GM19438 (cell line): Measurements from ENCODE around the gene ITLN1.

Experiments
- ATAC-seq: cut with Tn5 transposase; IDR thresholded peaks from one replicate; pipeline ENCODE4 v1.9.1; 2021; ENCODE audit warnings: low read depth; ENCODE audit not compliant: unreplicated experiment

ITLN1 gene

DNA sequence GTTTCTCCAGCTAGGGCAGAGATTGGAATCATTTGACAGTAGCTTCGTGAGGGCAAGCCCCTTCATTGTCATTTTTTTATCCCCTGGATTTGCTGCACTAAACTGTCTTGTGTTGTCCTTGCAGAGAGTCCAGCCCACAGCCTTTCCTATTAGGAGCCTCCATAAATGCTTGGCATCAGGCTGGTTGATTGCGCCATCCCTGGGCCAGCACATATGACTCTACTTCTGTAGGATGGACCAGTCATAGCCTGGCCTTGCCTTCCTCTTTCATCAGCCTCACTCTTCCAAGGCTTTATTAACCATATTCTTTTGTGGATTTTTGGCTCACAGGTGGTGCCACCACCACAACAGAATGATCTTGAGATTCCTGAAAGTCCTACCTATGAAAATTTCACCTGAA is 57.6 kb downstream of the ITLN1 start:
- ATAC-seq, result no peak

DNA sequence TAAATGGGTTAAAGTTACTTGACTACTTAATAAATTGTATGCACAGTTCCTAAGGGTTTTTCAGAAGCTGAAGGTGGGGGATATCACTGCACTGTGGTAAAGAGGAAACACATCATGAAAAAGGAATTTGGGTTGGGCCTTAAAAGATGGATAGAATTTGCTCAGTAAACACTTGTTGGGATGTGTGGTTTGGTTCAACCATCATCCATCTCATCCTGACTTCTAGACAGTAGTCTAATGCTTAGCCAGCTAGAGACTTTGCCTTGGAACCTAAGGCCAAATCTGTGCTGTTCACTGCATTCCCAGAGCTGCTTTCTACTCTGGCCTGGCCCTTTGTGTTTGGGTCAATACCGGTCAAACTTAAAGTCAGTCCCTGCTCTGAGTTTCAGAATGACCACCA is 58.4 kb downstream of the ITLN1 start:
- ATAC-seq, result no peak
